8988T (cell line): ENCODE measurements around the gene GPR21.

ENCODE experiments used
- DNase-seq: peaks from one replicate; pipeline ENCODE4 v3.0.0; 2011

GPR21 gene

GRCh38 chr9:123067136-123067535 lies 33.7 kb downstream of the GPR21 start:
- no peak for DNase-seq

- no peak for DNase-seq
Observed at GRCh38 chr9:123069010-123069481, 35.6 kb downstream of the GPR21 start.

- DNase-seq = no peak
Observed at GRCh38 chr9:123070198-123070597, 36.7 kb downstream of the GPR21 start.

- no peak for DNase-seq
Observed at GRCh38 chr9:123072407-123072995, 39.0 kb downstream of the GPR21 start.

GRCh38 chr9:123073441-123073840 lies 40.0 kb downstream of the GPR21 start:
- DNase-seq = no peak

GRCh38 chr9:123073991-123074422 lies 40.5 kb downstream of the GPR21 start:
- no peak for DNase-seq

- DNase-seq = no peak
Observed at GRCh38 chr9:123074628-123075027, 41.2 kb downstream of the GPR21 start.

- no peak for DNase-seq
Observed at GRCh38 chr9:123080444-123080843, 47.0 kb downstream of the GPR21 start.

GRCh38 chr9:123081824-123082223 lies 48.4 kb downstream of the GPR21 start:
- DNase-seq = no peak

- no peak for DNase-seq
Observed at GRCh38 chr9:123083680-123084079, 50.2 kb downstream of the GPR21 start.

- no peak for DNase-seq
Observed at GRCh38 chr9:123084256-123084655, 50.8 kb downstream of the GPR21 start.
